HG02943 (cell line): ENCODE data around the gene IL1RAP.
A peak's percentile ranks its signal among the peaks of the same experiment; 100 is the strongest.
"Not testable (repeated sequence)": the region's sequence is repeated elsewhere in the genome, so short reads cannot be mapped to it uniquely, and the experiment has no call there.

Source experiments
- ATAC-seq: cut with Tn5 transposase; IDR thresholded peaks from one replicate; pipeline ENCODE4 v1.9.1; 2021; ENCODE audit warnings: mild to moderate bottlenecking, low read depth, moderate library complexity; ENCODE audit not compliant: unreplicated experiment

Gene IL1RAP

GRCh38 chr3:190513409-190514370 is at the start of gene IL1RAP:
Gene IL1RAP, plus strand, starts transcription at chr3:190514085. Its CDS starts 50,205 bp downstream, at chr3:190564290.
- ATAC-seq: peak; percentile 97

- no peak for ATAC-seq
Observed at GRCh38 chr3:190467922-190468321, 46.0 kb upstream of the IL1RAP start.

GRCh38 chr3:190473261-190473660 is 40.6 kb upstream of the IL1RAP start:
- ATAC-seq: not testable (repeated sequence)

- no peak for ATAC-seq
Observed at GRCh38 chr3:190481779-190482178, 32.1 kb upstream of the IL1RAP start.

- no peak for ATAC-seq
Observed at GRCh38 chr3:190485830-190486532, 27.9 kb upstream of the IL1RAP start.

- ATAC-seq: no peak
Observed at GRCh38 chr3:190486533-190486864, 27.4 kb upstream of the IL1RAP start.

GRCh38 chr3:190486908-190487607 is 26.8 kb upstream of the IL1RAP start:
- no peak for ATAC-seq

- ATAC-seq: no peak
Observed at GRCh38 chr3:190491533-190492054, 22.3 kb upstream of the IL1RAP start.

- no peak for ATAC-seq
Observed at GRCh38 chr3:190492129-190492528, 21.8 kb upstream of the IL1RAP start.

- no peak for ATAC-seq
Observed at GRCh38 chr3:190492966-190493365, 20.9 kb upstream of the IL1RAP start.

GRCh38 chr3:190494907-190495306 is 19.0 kb upstream of the IL1RAP start:
- no peak for ATAC-seq

- ATAC-seq: no peak
Observed at GRCh38 chr3:190495354-190495753, 18.5 kb upstream of the IL1RAP start.

- ATAC-seq: no peak
Observed at GRCh38 chr3:190495796-190496195, 18.1 kb upstream of the IL1RAP start.

- ATAC-seq: no peak
Observed at GRCh38 chr3:190496859-190497258, 17.0 kb upstream of the IL1RAP start.

- ATAC-seq: no peak
Observed at GRCh38 chr3:190497811-190498210, 16.1 kb upstream of the IL1RAP start.

GRCh38 chr3:190498293-190498692 is 15.6 kb upstream of the IL1RAP start:
- ATAC-seq: no peak

GRCh38 chr3:190499122-190499521 is 14.8 kb upstream of the IL1RAP start:
- ATAC-seq: no peak

GRCh38 chr3:190502946-190503345 is 10.9 kb upstream of the IL1RAP start:
- no peak for ATAC-seq

- ATAC-seq: no peak
Observed at GRCh38 chr3:190504354-190505125, 9.3 kb upstream of the IL1RAP start.

GRCh38 chr3:190505381-190506003 is 8.4 kb upstream of the IL1RAP start:
- ATAC-seq: no peak
